GM12878 (cell line): Measurements from ENCODE around the gene SHB. TPM values are rescaled to one million over a fixed set of nuclear protein-coding genes. Genes with fewer than 3 reads are reported as not detected.

Experiments used
- ATAC-seq: fragments of 200-7000 bp; cut with Tn5 transposase; 3 replicates; pipeline ENCODE4 v1.9.1; 2020; ENCODE audit warnings: mild to moderate bottlenecking, moderate library complexity
- BruUV-seq: library from RNA; stranded (reverse); fragments of 400-500 nt; replicated peaks from 2 replicates; lab custom pipeline; 2021; lab: Mats Ljungman, UMichigan
- CTCF ChIA-PET: fragments of 300-600 bp; sonication (Branson Sonifier 250); formaldehyde crosslinking; extraction: SDS; loops from one replicate; lab custom pipeline; 2021; ENCODE audit warnings: inconsistent platforms; lab: Yijun Ruan, JAX
- POLR2A ChIA-PET: fragments of 350-600 bp; formaldehyde crosslinking; extraction: SDS; loops from one replicate; lab custom pipeline; 2021; ENCODE audit warnings: inconsistent platforms; lab: Charles Lee
- RAD21 ChIA-PET: fragments of 300-600 bp; sonication (Branson Sonifier 250); formaldehyde crosslinking; loops from one replicate; lab custom pipeline; 2023; ENCODE audit warnings: antibody characterized with exemption; ENCODE audit not compliant: unreplicated experiment; lab: Charles Lee
- SMC1A ChIA-PET: fragments of 300-600 bp; sonication (Branson Sonifier 250); formaldehyde crosslinking; loops from one replicate; lab custom pipeline; 2023; ENCODE audit not compliant: unreplicated experiment, uncharacterized antibody; lab: Charles Lee
- DNase-seq: peaks from one replicate; pipeline ENCODE4 v3.0.0-alpha.2; 2011; ENCODE audit warnings: low read depth, low spot score
- FAIRE-seq: peaks from 3 replicates; lab custom pipeline; 2011; peaks lifted over from hg19 to GRCh38; lab: Jason Lieb, UNC
- H2AFZ ChIP-seq: 2 replicates; pipeline ENCODE4 v1.6.0; 2011; ENCODE audit warnings: low read depth, low read length, control low read depth; ENCODE audit not compliant: control insufficient read depth
- H3K27ac ChIP-seq: 2 replicates; pipeline ENCODE4 v1.5.1; 2011; ENCODE audit warnings: control low read depth; ENCODE audit not compliant: control insufficient read depth, insufficient read depth
- H3K27me3 ChIP-seq, 2 experiments: replicated peaks in 1 of 2; 2 replicates each; pipeline versions ENCODE4 v1.6.0 to v1.6.1; 2011; ENCODE audit warnings: low read length in 1 of 2; ENCODE audit not compliant: control insufficient read depth in 2 of 2, insufficient read depth in 2 of 2
- H3K36me3 ChIP-seq, 2 experiments: 2 replicates each; pipeline ENCODE4 v1.5.1; 2011; ENCODE audit warnings: low read length in 1 of 2; ENCODE audit not compliant: control insufficient read depth in 2 of 2, insufficient read depth in 2 of 2
- H3K4me1 ChIP-seq: 2 replicates; pipeline ENCODE4 v1.6.1; 2011; ENCODE audit warnings: mild to moderate bottlenecking, low read length, moderate library complexity, mixed read lengths; ENCODE audit not compliant: control insufficient read depth, insufficient read depth
- H3K4me2 ChIP-seq: 2 replicates; pipeline ENCODE4 v1.6.0; 2011; ENCODE audit warnings: control low read depth; ENCODE audit not compliant: control insufficient read depth, insufficient read depth
- H3K4me3 ChIP-seq: fragments of 200-600 bp; sonication (generic); 2 replicates; pipeline ENCODE4 v1.5.1; 2016
- H3K79me2 ChIP-seq: 2 replicates; pipeline ENCODE4 v1.6.0; 2011; ENCODE audit warnings: low read length; ENCODE audit not compliant: control insufficient read depth, insufficient read depth
- H3K9ac ChIP-seq: 2 replicates; pipeline ENCODE4 v1.8.0; 2011; ENCODE audit warnings: low read length, control low read depth, mixed read lengths; ENCODE audit not compliant: control insufficient read depth, insufficient read depth
- H3K9me3 ChIP-seq: replicated peaks from 3 replicates; pipeline ENCODE4 v1.5.1; 2011; ENCODE audit warnings: mild to moderate bottlenecking, low read length; ENCODE audit not compliant: control insufficient read depth, insufficient read depth
- H4K20me1 ChIP-seq: 2 replicates; pipeline ENCODE4 v1.6.0; 2011; ENCODE audit not compliant: control insufficient read depth, insufficient read depth
- BACH1 ChIP-seq: fragments of 450-650 bp; IDR thresholded peaks from 2 replicates; pipeline ENCODE4 v1.6.1; 2017; ENCODE audit warnings: mild to moderate bottlenecking, borderline replicate concordance
- BMI1 ChIP-seq: fragments of 450-650 bp; IDR thresholded peaks from 2 replicates; pipeline ENCODE4 v1.6.1; 2016; ENCODE audit warnings: mild to moderate bottlenecking, moderate library complexity, borderline replicate concordance
- CBX3 ChIP-seq: fragments of 200-600 bp; sonication (generic); IDR thresholded peaks from 2 replicates; pipeline ENCODE4 v1.6.1; 2016; ENCODE audit warnings: low read depth, borderline replicate concordance
- EED ChIP-seq: sonication (generic); IDR thresholded peaks from 2 replicates; pipeline ENCODE4 v1.6.1; 2016; ENCODE audit warnings: antibody characterized with exemption, low read depth
- HCFC1 ChIP-seq: fragments of 150-350 bp; IDR thresholded peaks from 2 replicates; pipeline ENCODE4 v1.6.1; 2014; ENCODE audit warnings: low read length
- HDAC2 ChIP-seq: fragments of 200-600 bp; sonication (generic); IDR thresholded peaks from 2 replicates; pipeline ENCODE4 v1.6.1; 2017
- IKZF2 ChIP-seq, 2 experiments: fragments of 450-650 bp; IDR thresholded peaks; 2 replicates each; pipeline ENCODE4 v1.6.1; 2017; ENCODE audit warnings: mild to moderate bottlenecking in 2 of 2, moderate library complexity in 2 of 2
- MXI1 ChIP-seq: fragments of 150-350 bp; IDR thresholded peaks from 2 replicates; pipeline ENCODE4 v1.6.1; 2011; ENCODE audit warnings: low read depth, mild to moderate bottlenecking, inconsistent platforms, low read length, improper control_type of control experiment
- NR2F1 ChIP-seq: fragments of 450-650 bp; conservative IDR thresholded peaks from 2 replicates; pipeline ENCODE4 v1.6.1; 2017; ENCODE audit warnings: mild to moderate bottlenecking
- ZNF687 ChIP-seq: fragments of 450-650 bp; IDR thresholded peaks from 2 replicates; pipeline ENCODE4 v1.6.1; 2017; ENCODE audit warnings: mild to moderate bottlenecking, moderate library complexity
- WGBS: methylation state at CpG from one replicate; pipeline ENCODE4 v1.1.6; 2016; ENCODE audit warnings: low lambda C conversion rate; ENCODE audit not compliant: insufficient replicate concordance, insufficient coverage; ENCODE audit errors: missing lambda C conversion rate; 5-methylcytosine and 5-hydroxymethylcytosine counted together
- in situ Hi-C: fragments of 300-500 bp; cut with MboI; formaldehyde crosslinking; loops from 9 replicates; pipeline ENCODE4 v1.14.3; 2018; ENCODE audit warnings: mixed read lengths
- intact Hi-C: fragments of 100-400 bp; cut with micrococcal nuclease; formaldehyde crosslinking; loops from one replicate; pipeline ENCODE4 v1.14.2; 2022; ENCODE audit not compliant: unreplicated experiment
- polyA plus RNA-seq, 11 experiments: library from polyadenylated mRNA; depleted of rRNA in 4 of 11; unstranded in 6 of 11; stranded (reverse) in 5 of 11; fragments of >200 nt; fragmentation: Nextera tagmentation in 4 of 11; fragmentation: Illumina TruSeq in 1 of 11; extraction: Ambion mirVana in 4 of 11; extraction: Trizol in 1 of 11; gene quantifications; 1 replicate in 1 of 11; 2 replicates in 10 of 11; pipeline versions ENCODE4 v1.2.1 to v1.2.3, GENCODE V29; 2011 to 2016; ENCODE audit warnings: inconsistent platforms in 2 of 11, missing spikeins in 2 of 11, low read depth in 1 of 11
- total RNA-seq, 4 experiments: library from RNA; depleted of rRNA in 3 of 4; stranded (reverse); fragments of >200 nt in 3 of 4; fragmentation: Illumina TruSeq in 1 of 4; extraction: Trizol in 1 of 4; gene quantifications; 2 replicates each; pipeline versions ENCODE4 v1.2.1 to v1.2.3, GENCODE V29; 2013 to 2021
- TF ChIP-seq, protein P1 (sequence below): fragments of 450-650 bp; IDR thresholded peaks from 2 replicates; pipeline ENCODE4 v1.6.1; 2014; ENCODE audit warnings: mild to moderate bottlenecking

SHB gene
- total and polyA plus RNA-seq, 10 of the 15 experiments (the other 5 are each of a cell fraction or from before 2014, with no cell fraction given): 0.29 to 6.2 (median 1.3) TPM

GRCh38 chr9:37917313-37917731 lies 151.7 kb downstream of the SHB start:
- no peaks in the 10 kb centered on the region for H4K20me1 ChIP-seq
- H3K79me2 ChIP-seq: no peaks in the 10 kb centered on the region
- intact Hi-C loops: no loop called here
- no peak overlapping the region for H2AFZ ChIP-seq
- no peak overlapping the region for H3K27ac ChIP-seq
- 52% methylated on average over 8 of the region's 8 CpGs for WGBS
- ChIA-PET POLR2A (interaction anchor here (0.7 kb wide), 1 partner anchor 185 kb away, joined by 4 read pairs; no protein-coding TSS in a partner anchor), RAD21 (interaction anchor here (0.8 to 1.7 kb wide), 3 partner anchors 26 to 184 kb away, joined by 3 to 5 read pairs (median 3); no protein-coding TSS in a partner anchor), CTCF (interaction anchor here (1.2 to 9.5 kb wide), 5 partner anchors 146 to 445 kb away, joined by 3 to 120 read pairs (median 5); no protein-coding TSS in a partner anchor), SMC1A (interaction anchor here (0.6 to 6.2 kb wide), 6 partner anchors 15 to 598 kb away, joined by 3 to 39 read pairs (median 3); no protein-coding TSS in a partner anchor)
- no peaks in the 10 kb centered on the region; the same call in 1 of the 2 replicates for H3K4me1 ChIP-seq
- H3K36me3 ChIP-seq: no peaks in the 10 kb centered on the region
- ATAC-seq (no peak), DNase-seq (no peak), FAIRE-seq (no peak)
- TF ChIP-seq NR2F1 (no peak), BMI1 (no peak), BACH1 (no peak), CBX3 (no peak), ZNF687 (no peak), HCFC1 (no peak), EED (no peak), HDAC2 (no peak), IKZF2 (IDR thresholded peaks at IDR 0.05) (no peak), MXI1 (no peak)
- TF ChIP-seq, protein P1, sequence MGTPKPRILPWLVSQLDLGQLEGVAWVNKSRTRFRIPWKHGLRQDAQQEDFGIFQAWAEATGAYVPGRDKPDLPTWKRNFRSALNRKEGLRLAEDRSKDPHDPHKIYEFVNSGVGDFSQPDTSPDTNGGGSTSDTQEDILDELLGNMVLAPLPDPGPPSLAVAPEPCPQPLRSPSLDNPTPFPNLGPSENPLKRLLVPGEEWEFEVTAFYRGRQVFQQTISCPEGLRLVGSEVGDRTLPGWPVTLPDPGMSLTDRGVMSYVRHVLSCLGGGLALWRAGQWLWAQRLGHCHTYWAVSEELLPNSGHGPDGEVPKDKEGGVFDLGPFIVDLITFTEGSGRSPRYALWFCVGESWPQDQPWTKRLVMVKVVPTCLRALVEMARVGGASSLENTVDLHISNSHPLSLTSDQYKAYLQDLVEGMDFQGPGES: no peak
- in situ Hi-C loops: loop anchor here (5.0 to 25.0 kb wide), 2 partner anchors 50 to 770 kb away; no protein-coding TSS in a partner anchor
- no TSS peak for BruUV-seq
- H3K27me3 ChIP-seq: no peaks in the 10 kb centered on the region
- no peaks in the 10 kb centered on the region; the same call in 2 of the 3 replicates for H3K9me3 ChIP-seq
- no peak overlapping the region for H3K9ac ChIP-seq
- H3K4me3 ChIP-seq: no peak overlapping the region
- no peak overlapping the region for H3K4me2 ChIP-seq
